Smooth muscle cell (in vitro differentiated cells): ENCODE results near the gene SUGCT. TPM values are rescaled to one million over a fixed set of nuclear protein-coding genes. Genes with fewer than 3 reads are reported as not detected.
A peak's percentile ranks its signal among the peaks of the same experiment; 100 is the strongest.

Experiments used
- DNase-seq: peaks from one replicate; lab custom pipeline; 2025; ENCODE audit not compliant: unreplicated experiment; lab: John Stamatoyannopoulos, UW
- H2AFZ ChIP-seq: fragments of 200-600 bp; sonication (generic); 2 replicates; pipeline ENCODE4 v1.6.0; 2016; ENCODE audit warnings: antibody characterized with exemption, low read depth, mild to moderate bottlenecking
- H3F3A ChIP-seq: fragments of 200-600 bp; sonication (generic); 2 replicates; pipeline ENCODE4 v1.6.0; 2017; ENCODE audit warnings: antibody characterized with exemption, low read depth
- H3K27ac ChIP-seq: fragments of 200-600 bp; sonication (generic); 2 replicates; pipeline ENCODE4 v1.5.1; 2016; ENCODE audit warnings: low read depth, mild to moderate bottlenecking
- H3K27me3 ChIP-seq: fragments of 200-600 bp; sonication (generic); 2 replicates; pipeline ENCODE4 v1.6.1; 2016; ENCODE audit warnings: low read depth, mild to moderate bottlenecking
- H3K36me3 ChIP-seq: fragments of 200-600 bp; sonication (generic); 2 replicates; pipeline ENCODE4 v1.5.1; 2016; ENCODE audit warnings: low read depth
- H3K4me1 ChIP-seq: fragments of 200-600 bp; sonication (generic); 2 replicates; pipeline ENCODE4 v1.5.1; 2016; ENCODE audit warnings: low read depth
- H3K4me2 ChIP-seq: fragments of 200-600 bp; sonication (generic); 2 replicates; pipeline ENCODE4 v1.6.0; 2016; ENCODE audit warnings: mild to moderate bottlenecking
- H3K4me3 ChIP-seq: fragments of 200-600 bp; sonication (generic); 2 replicates; pipeline ENCODE4 v1.5.1; 2016; ENCODE audit warnings: mild to moderate bottlenecking
- H3K79me2 ChIP-seq: fragments of 200-600 bp; sonication (generic); 2 replicates; pipeline ENCODE4 v1.6.0; 2016; ENCODE audit warnings: low read depth, mild to moderate bottlenecking
- H3K9ac ChIP-seq: fragments of 200-600 bp; sonication (generic); 2 replicates; pipeline ENCODE4 v1.6.0; 2016; ENCODE audit warnings: low read depth
- H3K9me3 ChIP-seq: fragments of 200-600 bp; sonication (generic); replicated peaks from 2 replicates; pipeline ENCODE4 v1.5.1; 2016; ENCODE audit warnings: low read depth
- H4K20me1 ChIP-seq: fragments of 200-600 bp; sonication (generic); 2 replicates; pipeline ENCODE4 v1.6.0; 2016; ENCODE audit warnings: low read depth
- WGBS: methylation state at CpG from one replicate; pipeline ENCODE4 v1.1.7; 2016; ENCODE audit warnings: low lambda C conversion rate; 5-methylcytosine and 5-hydroxymethylcytosine counted together
- polyA plus RNA-seq: library from polyadenylated mRNA; unstranded; fragments of >200 nt; fragmentation: Nextera tagmentation; extraction: Ambion mirVana; gene quantifications from 2 replicates; pipeline ENCODE4 v1.2.1, GENCODE V29; 2016
- total RNA-seq: library from RNA; depleted of rRNA; stranded (reverse); fragments of >200 nt; gene quantifications from 2 replicates; pipeline ENCODE4 v1.2.3, GENCODE V29; 2014
- TF ChIP-seq, protein P1 (sequence below): fragments of 200-600 bp; sonication (generic); IDR thresholded peaks from 2 replicates; pipeline ENCODE4 v1.5.1; 2017; ENCODE audit warnings: borderline replicate concordance, mild to moderate bottlenecking, antibody characterized with exemption; ENCODE audit not compliant: insufficient read depth, poor library complexity, severe bottlenecking

SUGCT gene
- total and polyA plus RNA-seq, 2 experiments from 2014 or later, result 16.9 to 65.8 TPM

DNA sequence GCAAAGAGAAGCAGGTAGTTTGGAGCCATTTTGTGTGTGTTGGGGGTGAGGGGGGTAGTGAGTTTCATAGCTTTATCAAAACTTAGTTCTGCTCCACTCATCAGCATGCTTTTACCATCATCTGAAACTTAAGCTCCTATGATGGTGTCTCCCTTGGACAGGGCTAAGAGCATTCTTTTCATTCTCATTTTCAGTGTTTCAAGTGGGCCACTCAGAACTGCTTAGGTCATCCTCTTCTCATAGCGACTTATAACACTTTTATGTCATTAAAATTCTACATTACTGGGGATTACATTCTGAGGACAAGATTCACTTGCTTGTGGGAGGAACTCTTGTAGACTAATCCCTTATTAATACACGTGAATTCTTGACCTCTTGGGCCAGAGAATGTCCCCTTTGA, 649.4 kb downstream of the SUGCT start:
- H3K4me1 ChIP-seq, result no peaks in the 10 kb centered on the region
- no peaks in the 10 kb centered on the region for H3F3A ChIP-seq
- no peaks in the 10 kb centered on the region for H3K9me3 ChIP-seq
- no peaks in the 10 kb centered on the region for H3K36me3 ChIP-seq
- no peaks in the 10 kb centered on the region for H3K27me3 ChIP-seq
- no peak overlapping the region for H3K9ac ChIP-seq
- no peak overlapping the region for H3K27ac ChIP-seq
- TF ChIP-seq, protein P1, sequence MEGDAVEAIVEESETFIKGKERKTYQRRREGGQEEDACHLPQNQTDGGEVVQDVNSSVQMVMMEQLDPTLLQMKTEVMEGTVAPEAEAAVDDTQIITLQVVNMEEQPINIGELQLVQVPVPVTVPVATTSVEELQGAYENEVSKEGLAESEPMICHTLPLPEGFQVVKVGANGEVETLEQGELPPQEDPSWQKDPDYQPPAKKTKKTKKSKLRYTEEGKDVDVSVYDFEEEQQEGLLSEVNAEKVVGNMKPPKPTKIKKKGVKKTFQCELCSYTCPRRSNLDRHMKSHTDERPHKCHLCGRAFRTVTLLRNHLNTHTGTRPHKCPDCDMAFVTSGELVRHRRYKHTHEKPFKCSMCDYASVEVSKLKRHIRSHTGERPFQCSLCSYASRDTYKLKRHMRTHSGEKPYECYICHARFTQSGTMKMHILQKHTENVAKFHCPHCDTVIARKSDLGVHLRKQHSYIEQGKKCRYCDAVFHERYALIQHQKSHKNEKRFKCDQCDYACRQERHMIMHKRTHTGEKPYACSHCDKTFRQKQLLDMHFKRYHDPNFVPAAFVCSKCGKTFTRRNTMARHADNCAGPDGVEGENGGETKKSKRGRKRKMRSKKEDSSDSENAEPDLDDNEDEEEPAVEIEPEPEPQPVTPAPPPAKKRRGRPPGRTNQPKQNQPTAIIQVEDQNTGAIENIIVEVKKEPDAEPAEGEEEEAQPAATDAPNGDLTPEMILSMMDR, result no peak
- H3K4me3 ChIP-seq, result no peak overlapping the region
- no peak overlapping the region for H3K4me2 ChIP-seq
- no peaks in the 10 kb centered on the region for H3K79me2 ChIP-seq
- no peak for DNase-seq
- WGBS, result 53% methylated on average over 2 of the region's 2 CpGs
- no peaks in the 10 kb centered on the region for H4K20me1 ChIP-seq
- H2AFZ ChIP-seq, result no peak overlapping the region

GRCh38 chr7:40786909-40787308, 652.1 kb downstream of the SUGCT start:
- TF ChIP-seq, protein P1, result no peak
- Histone ChIP-seq H3K4me2 (no peak overlapping the region), H3F3A (no peaks in the 10 kb centered on the region), H4K20me1 (no peaks in the 10 kb centered on the region), H3K27me3 (no peaks in the 10 kb centered on the region), H3K9me3 (no peaks in the 10 kb centered on the region), H3K27ac (no peak overlapping the region), H3K36me3 (no peaks in the 10 kb centered on the region), H3K9ac (no peak overlapping the region), H3K4me1 (no peaks in the 10 kb centered on the region), H2AFZ (no peak overlapping the region), H3K4me3 (no peak overlapping the region), H3K79me2 (no peaks in the 10 kb centered on the region)
- no peak for DNase-seq
- WGBS, result 92% methylated on average over 1 of the region's 1 CpG

DNA sequence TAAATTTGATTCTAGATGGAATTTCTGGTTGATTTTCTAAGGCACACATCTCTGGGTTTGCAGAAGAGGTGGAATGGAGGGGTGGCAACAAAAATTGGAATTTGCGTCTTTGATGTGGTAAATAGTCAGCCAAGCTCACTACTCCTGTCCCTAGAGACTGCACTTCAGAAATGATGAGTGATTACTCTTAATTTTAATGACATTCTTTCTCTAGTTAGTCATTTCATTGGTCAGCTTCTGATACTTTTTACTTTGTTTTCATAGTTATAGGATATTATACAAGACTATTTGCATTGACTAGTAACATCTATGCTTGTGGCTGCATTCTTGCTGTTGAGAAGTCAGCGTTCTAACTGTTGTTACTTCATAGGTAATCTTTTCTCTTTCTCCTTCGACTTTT, 658.3 kb downstream of the SUGCT start:
- Histone ChIP-seq H3K4me2 (peak overlapping the region; percentile 78), H3K9ac (peak overlapping the region; percentile 41), H3K4me3 (peak overlapping the region; percentile 22), H3F3A (no peaks in the 10 kb centered on the region), H3K4me1 (no peaks in the 10 kb centered on the region), H3K27me3 (no peaks in the 10 kb centered on the region), H4K20me1 (no peaks in the 10 kb centered on the region), H2AFZ (no peak overlapping the region), H3K27ac (peak overlapping the region; percentile 63), H3K9me3 (no peaks in the 10 kb centered on the region), H3K36me3 (no peaks in the 10 kb centered on the region), H3K79me2 (no peaks in the 10 kb centered on the region)
- WGBS, result 76% methylated on average over 3 of the region's 3 CpGs
- DNase-seq, result no peak
- TF ChIP-seq, protein P1, result no peak

- 100% methylated on average over 1 of the region's 1 CpG for WGBS
- Histone ChIP-seq H3K4me2 (peak overlapping the region; percentile 78), H3K4me3 (no peak overlapping the region), H3K4me1 (no peaks in the 10 kb centered on the region), H3K27me3 (no peaks in the 10 kb centered on the region), H3F3A (no peaks in the 10 kb centered on the region), H3K27ac (no peak overlapping the region), H3K9me3 (no peaks in the 10 kb centered on the region), H4K20me1 (no peaks in the 10 kb centered on the region), H3K9ac (no peak overlapping the region), H2AFZ (no peak overlapping the region), H3K36me3 (no peaks in the 10 kb centered on the region), H3K79me2 (no peaks in the 10 kb centered on the region)
- no peak for DNase-seq
- TF ChIP-seq, protein P1, result no peak
Observed at GRCh38 chr7:40795607-40796006, 660.8 kb downstream of the SUGCT start.
